CD4-positive, alpha-beta T cell treated with Interleukin-6 at 100 ng/mL for 8 hours (primary cell): ENCODE results near the gene ALG2.
"Not testable (repeated sequence)": the region's sequence is repeated elsewhere in the genome, so short reads cannot be mapped to it uniquely, and the experiment has no call there.

Experiments
- DNase-seq: peaks from one replicate; pipeline ENCODE4 v3.0.0-alpha.2; 2020; ENCODE audit warnings: mixed read lengths, low spot score

The ALG2 gene

GRCh38 chr9:99238331-99238730, 16.6 kb upstream of the ALG2 start:
- DNase-seq = no peak

- DNase-seq = not testable (repeated sequence)
These were observed 16.1 kb upstream of the ALG2 start for GRCh38 chr9:99237849-99238248.

- no peak for DNase-seq
These were observed 15.6 kb upstream of the ALG2 start for GRCh38 chr9:99237356-99237755.

- no peak for DNase-seq
These were observed 14.3 kb upstream of the ALG2 start for GRCh38 chr9:99235926-99236634.

GRCh38 chr9:99235069-99235468, 13.3 kb upstream of the ALG2 start:
- DNase-seq = no peak

- DNase-seq = no peak
These were observed 12.9 kb upstream of the ALG2 start for GRCh38 chr9:99234618-99235017.

- no peak for DNase-seq
These were observed 10.0 kb upstream of the ALG2 start for GRCh38 chr9:99231711-99232110.

GRCh38 chr9:99230206-99230605, 8.5 kb upstream of the ALG2 start:
- DNase-seq = no peak

- DNase-seq = no peak
These were observed 4.3 kb upstream of the ALG2 start for GRCh38 chr9:99226054-99226453.

GRCh38 chr9:99224445-99224844, 2.7 kb upstream of the ALG2 start:
- no peak for DNase-seq

- DNase-seq = no peak
These were observed 901 bp upstream of the ALG2 start for GRCh38 chr9:99222416-99223270.

GRCh38 chr9:99221266-99221620, 499 bp downstream of the ALG2 start:
- no peak for DNase-seq

GRCh38 chr9:99220011-99220410, 1.7 kb downstream of the ALG2 start:
- no peak for DNase-seq

- no peak for DNase-seq
These were observed 5.7 kb downstream of the ALG2 start for GRCh38 chr9:99216073-99216472.

- no peak for DNase-seq
These were observed 8.5 kb downstream of the ALG2 start for GRCh38 chr9:99213197-99213596.

- DNase-seq = no peak
These were observed 10.0 kb downstream of the ALG2 start for GRCh38 chr9:99211746-99212145.

GRCh38 chr9:99210572-99210971, 11.2 kb downstream of the ALG2 start:
- no peak for DNase-seq

- no peak for DNase-seq
These were observed 20.1 kb downstream of the ALG2 start for GRCh38 chr9:99201603-99202002.

- DNase-seq = no peak
These were observed 21.7 kb downstream of the ALG2 start for GRCh38 chr9:99199938-99200539.

GRCh38 chr9:99197987-99198386, 23.8 kb downstream of the ALG2 start:
- no peak for DNase-seq

GRCh38 chr9:99197124-99197630, 24.6 kb downstream of the ALG2 start:
- no peak for DNase-seq

GRCh38 chr9:99196484-99196883, 25.3 kb downstream of the ALG2 start:
- DNase-seq = not testable (repeated sequence)

GRCh38 chr9:99193466-99193821, 28.3 kb downstream of the ALG2 start:
- DNase-seq = no peak
